HEK293 (cell line): Measurements from ENCODE around the gene TANC1.

Source experiments
- CTCF ChIP-seq: fragments of 450-650 bp; formaldehyde crosslinking; IDR thresholded peaks from 2 replicates; pipeline ENCODE4 v1.5.1; 2016; ENCODE audit warnings: missing biosample characterization, missing genetic modification characterization
- MZF1 ChIP-seq: fragments of 450-650 bp; formaldehyde crosslinking; IDR thresholded peaks from 2 replicates; pipeline ENCODE4 v1.5.1; 2017; ENCODE audit warnings: missing biosample characterization, missing genetic modification characterization, borderline replicate concordance
- REST ChIP-seq: fragments of 450-650 bp; formaldehyde crosslinking; IDR thresholded peaks from 2 replicates; pipeline ENCODE4 v1.5.1; 2016; ENCODE audit warnings: missing biosample characterization, missing genetic modification characterization
- ZNF37A ChIP-seq: fragments of 450-650 bp; IDR thresholded peaks from 2 replicates; pipeline ENCODE4 v1.5.1; 2018; ENCODE audit warnings: missing biosample characterization, missing genetic modification characterization

- TF ChIP-seq CTCF (tag by site-specific recombination): no peak
- no peak for TF ChIP-seq ZNF37A (tag by site-specific recombination)
- no peak for TF ChIP-seq MZF1 (tag by site-specific recombination)
- no peak for TF ChIP-seq REST (tag by site-specific recombination)
Observed at GRCh38 chr2:158993721-158994587, 25.5 kb downstream of the TANC1 start.
